GM20431 (cell line): ENCODE results near the gene MAP4K4.
"Not testable (repeated sequence)": the region's sequence is repeated elsewhere in the genome, so short reads cannot be mapped to it uniquely, and the experiment has no call there.

Source experiments
- in situ Hi-C: fragments of 300-500 bp; cut with MseI, MboI; formaldehyde crosslinking; loops from one replicate; pipeline ENCODE4 v1.15.0; 2020; ENCODE audit warnings: low sequenced_read_pairs; ENCODE audit not compliant: unreplicated experiment

Gene MAP4K4

GRCh38 chr2:101759162-101759561 is 61.7 kb downstream of the MAP4K4 start:
- in situ Hi-C loops: no loop called here

- in situ Hi-C loops: no loop called here
Observed at GRCh38 chr2:101762451-101763171, 65.1 kb downstream of the MAP4K4 start.

- in situ Hi-C loops: no loop called here
Observed at GRCh38 chr2:101763496-101764333, 66.2 kb downstream of the MAP4K4 start.

GRCh38 chr2:101766337-101766736 is 68.8 kb downstream of the MAP4K4 start:
- in situ Hi-C loops: no loop called here

- in situ Hi-C loops: no loop called here
Observed at GRCh38 chr2:101766871-101767739, 69.6 kb downstream of the MAP4K4 start.

DNA sequence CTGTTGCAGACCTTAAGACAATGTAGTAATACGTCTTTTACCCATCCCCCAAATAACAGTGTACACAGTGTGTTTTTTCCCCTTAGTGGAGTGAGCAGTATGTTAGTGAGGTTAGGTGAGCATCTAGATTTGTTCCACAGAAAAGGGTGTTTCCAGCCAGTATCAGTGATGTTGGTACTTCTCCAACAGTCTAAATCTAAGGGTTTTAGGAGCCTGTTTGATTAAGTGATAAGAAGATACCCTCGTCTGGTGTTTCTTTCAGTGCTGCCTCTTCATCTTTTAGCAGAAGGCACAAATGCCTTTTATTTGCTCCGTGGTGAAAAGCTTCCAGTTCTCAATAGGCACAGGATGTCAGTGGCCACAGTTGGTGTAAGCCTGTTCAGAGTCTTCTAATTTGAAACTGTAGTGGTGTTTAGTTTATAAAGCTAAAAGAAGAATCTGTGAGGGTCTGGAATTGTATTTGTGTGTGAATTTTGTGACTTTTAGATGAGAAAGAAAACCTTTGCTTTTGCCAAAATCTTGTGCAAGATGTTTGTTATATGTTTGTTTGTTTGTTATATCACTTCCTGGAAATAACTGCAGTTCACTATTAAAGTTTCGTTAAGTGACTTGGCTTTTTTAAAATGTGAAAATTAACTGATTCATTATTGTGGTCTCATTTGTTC is 71.2 kb downstream of the MAP4K4 start:
- in situ Hi-C loops: no loop called here

- in situ Hi-C loops: not testable (repeated sequence)
Observed at GRCh38 chr2:101769726-101770125, 72.2 kb downstream of the MAP4K4 start.

GRCh38 chr2:101770726-101771125 is 73.2 kb downstream of the MAP4K4 start:
- in situ Hi-C loops: no loop called here

- in situ Hi-C loops: no loop called here
Observed at GRCh38 chr2:101771227-101771902, 73.9 kb downstream of the MAP4K4 start.

DNA sequence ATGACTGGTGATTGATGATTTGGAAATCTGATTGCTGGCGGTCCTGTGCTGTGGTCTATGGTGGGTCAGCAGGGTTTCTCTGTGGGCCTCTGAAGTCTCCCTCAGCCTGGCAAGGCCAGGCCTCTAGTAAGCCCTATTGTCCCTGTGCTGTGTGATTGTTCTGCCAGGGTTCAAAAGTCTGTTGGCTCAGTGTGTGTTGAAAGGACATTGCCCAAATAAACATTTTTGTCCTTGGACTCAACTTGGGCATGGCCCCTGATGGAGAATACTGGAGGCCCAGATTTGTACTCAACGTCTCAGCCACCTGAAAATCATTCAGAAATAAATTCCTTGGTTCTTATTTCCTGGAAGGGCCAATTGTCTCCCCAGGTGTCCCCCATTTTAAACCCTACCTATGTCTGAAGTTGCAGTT is 74.4 kb downstream of the MAP4K4 start:
- in situ Hi-C loops: no loop called here

DNA sequence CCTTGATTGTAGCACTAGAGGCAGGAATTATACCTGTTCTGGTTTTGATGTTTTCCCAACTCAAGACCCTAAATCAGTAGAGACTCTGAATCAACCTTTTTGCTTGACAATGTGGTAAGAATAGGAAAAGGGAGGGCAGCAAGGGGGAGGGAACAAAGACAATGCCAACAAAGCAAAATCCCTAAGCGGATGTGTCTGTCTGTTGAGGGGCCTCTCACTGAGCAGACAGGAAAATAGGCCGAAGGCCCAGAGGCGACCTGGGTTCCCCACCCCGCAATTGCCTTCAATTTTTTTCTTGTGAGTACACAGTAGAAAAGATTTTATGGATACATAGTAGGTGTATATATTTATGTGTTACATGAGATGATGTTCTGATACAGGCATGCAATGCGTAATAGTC is 75.6 kb downstream of the MAP4K4 start:
- in situ Hi-C loops: no loop called here

DNA sequence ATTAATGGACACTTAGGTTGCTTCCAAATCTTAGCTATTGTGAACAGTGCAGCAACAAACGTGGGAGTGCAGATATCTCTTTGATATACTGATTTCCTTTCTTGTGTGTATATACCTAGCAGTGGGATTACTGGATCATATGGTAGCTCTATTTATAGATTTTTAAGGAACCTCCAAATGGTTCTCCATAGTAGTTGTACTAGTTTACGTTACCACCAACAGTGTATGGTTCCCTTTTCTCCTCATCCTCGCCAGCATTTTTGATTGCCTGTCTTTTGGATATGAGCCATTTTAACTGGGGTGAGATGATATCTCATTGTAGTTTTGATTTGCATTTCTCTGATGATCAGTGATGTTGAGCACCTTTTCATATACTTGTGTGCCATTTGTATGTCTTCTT is 76.5 kb downstream of the MAP4K4 start:
- in situ Hi-C loops: not testable (repeated sequence)

DNA sequence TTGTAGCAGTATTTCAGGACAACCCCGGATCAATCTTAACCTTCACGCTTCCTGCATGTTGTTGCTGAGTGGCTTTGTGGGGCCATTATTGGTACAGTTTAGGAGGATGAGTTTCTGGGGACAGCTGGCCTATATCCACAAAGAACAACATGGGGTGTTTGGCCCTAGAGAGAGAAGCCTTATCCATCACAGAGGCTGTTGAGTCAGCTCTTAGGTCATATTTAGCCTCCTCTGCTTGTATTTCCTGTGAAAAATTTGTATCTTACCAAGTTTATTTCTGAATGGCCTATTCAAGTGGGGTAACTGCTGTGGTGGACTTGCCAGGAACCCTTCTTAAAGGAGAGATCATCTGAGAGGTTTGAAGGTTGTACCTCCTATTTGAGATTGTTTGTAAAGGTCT is 77.6 kb downstream of the MAP4K4 start:
- in situ Hi-C loops: no loop called here

- in situ Hi-C loops: no loop called here
Observed at GRCh38 chr2:101775636-101776035, 78.1 kb downstream of the MAP4K4 start.

DNA sequence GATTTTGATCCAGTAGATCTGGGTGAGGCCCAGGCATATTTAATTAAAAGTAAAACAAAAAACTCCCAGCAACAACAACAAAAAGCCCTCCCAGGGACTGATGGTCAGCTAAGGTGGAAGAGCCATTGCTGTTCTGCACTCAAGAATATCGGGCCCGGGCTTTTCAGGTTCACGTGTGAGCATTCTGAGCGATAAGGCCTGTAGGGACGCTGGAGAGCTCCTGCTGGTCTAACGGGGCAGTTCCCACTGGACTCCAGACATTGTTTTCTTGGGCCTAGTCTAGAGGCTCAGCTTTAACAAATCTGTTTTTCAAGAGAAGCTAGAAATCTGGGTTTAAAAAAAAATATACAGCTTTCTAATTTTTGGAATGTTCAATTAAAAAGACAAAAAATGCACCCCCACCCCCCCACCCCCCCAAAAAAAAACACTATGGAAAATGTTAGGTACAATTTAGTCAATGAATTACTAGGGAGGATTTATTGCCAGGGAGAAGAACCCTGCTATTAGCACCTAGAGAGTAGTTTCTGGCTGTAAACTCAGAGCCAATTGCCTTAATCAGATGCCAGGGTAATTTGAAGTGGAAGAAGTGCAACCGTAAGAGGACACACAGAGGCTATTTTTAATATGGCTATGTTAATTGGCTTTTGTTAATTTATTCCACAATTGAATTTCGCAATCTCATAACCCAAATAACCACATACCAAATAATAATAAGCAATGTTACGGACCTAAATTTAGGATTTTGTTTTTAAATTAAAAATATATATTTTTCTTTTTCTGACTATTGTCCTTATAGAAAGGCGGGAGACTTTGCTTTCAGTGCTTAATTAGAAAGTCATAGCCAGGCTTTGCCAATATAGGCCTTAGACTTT is 78.9 kb downstream of the MAP4K4 start:
- in situ Hi-C loops: no loop called here

DNA sequence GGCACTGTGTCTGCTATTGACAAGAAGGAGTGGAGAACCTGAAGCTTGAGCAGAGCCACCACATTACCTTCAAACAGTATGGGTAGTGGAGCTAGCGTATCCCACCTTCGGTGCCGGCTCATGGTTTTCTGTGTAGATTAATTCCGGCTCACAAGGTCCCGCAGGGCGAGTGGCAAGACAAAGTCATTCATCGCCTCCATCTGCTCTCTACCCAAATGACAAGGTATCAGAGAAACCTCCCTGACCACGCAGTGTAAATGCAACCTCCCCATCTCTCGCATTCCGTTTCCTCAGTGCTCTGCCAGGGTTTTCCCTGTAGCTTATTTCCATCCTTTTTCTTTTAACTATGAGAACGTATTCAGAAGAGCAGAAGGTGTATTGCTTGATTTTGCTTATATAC is 79.8 kb downstream of the MAP4K4 start:
- in situ Hi-C loops: no loop called here

DNA sequence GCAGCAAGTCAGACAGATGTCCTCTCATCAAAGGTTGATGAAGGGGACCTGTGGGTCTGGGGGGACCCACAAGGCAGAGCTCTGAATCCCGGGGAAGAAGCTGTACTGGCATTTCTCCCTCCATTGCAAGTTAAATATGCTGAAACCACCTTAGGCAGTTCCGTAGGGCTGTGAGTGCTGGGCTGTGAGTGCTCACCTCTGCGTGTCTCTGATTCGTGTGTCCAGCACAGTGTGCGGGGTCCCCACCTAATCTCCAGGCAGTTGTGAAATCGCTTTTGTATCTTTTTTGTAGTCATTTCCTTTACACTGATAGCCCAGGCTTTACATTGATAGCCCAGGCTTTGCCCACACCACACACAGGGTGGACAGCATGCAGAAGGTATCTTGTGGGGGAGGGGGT is 80.6 kb downstream of the MAP4K4 start:
- in situ Hi-C loops: no loop called here

- in situ Hi-C loops: no loop called here
Observed at GRCh38 chr2:101779190-101779589, 81.7 kb downstream of the MAP4K4 start.

DNA sequence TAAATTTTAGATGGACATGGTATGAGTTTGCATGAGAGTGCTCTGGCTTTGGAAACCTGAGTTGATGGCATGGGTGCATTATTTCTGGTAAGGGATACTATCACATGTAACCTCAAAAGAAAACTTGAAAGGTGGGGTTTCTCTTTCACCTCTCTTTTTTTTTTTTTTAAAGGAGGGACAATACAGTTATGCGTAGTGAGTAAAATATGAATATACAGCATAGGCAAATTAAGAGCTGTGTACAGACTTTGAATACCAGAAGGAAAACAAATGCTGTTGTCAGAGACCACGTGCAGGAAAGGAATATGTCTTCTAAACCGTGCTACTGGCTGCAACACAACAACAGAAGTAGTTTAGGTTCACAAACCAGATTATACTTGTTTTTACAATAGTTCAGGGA is 82.1 kb downstream of the MAP4K4 start:
- in situ Hi-C loops: no loop called here
